ENCODE data around the gene ZEB1.
A peak's percentile ranks its signal among the peaks of the same experiment; 100 is the strongest.

Gene ZEB1

GRCh38 chr10:31313396-31313795 is 5.6 kb upstream of the ZEB1 start:
- no peak overlapping the region for H3K4me3 ChIP-seq (ENCODE audit: low read depth, low read length)
- TF ChIP-seq MYC (IDR thresholded peaks at IDR 0.05; ENCODE audit: low read depth, low read length): no peak
- TF ChIP-seq POLR2A (IDR thresholded peaks at IDR 0.05; ENCODE audit: extremely low read depth, insufficient read length): no peak
- no peak for TF ChIP-seq CTCF (IDR thresholded peaks at IDR 0.05; ENCODE audit: low read depth, low read length)
- TF ChIP-seq MAX (IDR thresholded peaks at IDR 0.05; ENCODE audit: low read depth, low read length): no peak
- DNase-seq (ENCODE audit: low read depth): no peak

GRCh38 chr10:31314256-31315150 is 4.5 kb upstream of the ZEB1 start:
- no peak for DNase-seq (ENCODE audit: low read depth)
- H3K4me3 ChIP-seq (ENCODE audit: low read depth, low read length): no peak overlapping the region
- TF ChIP-seq CTCF (IDR thresholded peaks at IDR 0.05; ENCODE audit: low read depth, low read length): no peak
- no peak for TF ChIP-seq POLR2A (IDR thresholded peaks at IDR 0.05; ENCODE audit: extremely low read depth, insufficient read length)
- no peak for TF ChIP-seq MAX (IDR thresholded peaks at IDR 0.05; ENCODE audit: low read depth, low read length)
- no peak for TF ChIP-seq MYC (IDR thresholded peaks at IDR 0.05; ENCODE audit: low read depth, low read length)

GRCh38 chr10:31315453-31315852 is 3.6 kb upstream of the ZEB1 start:
- TF ChIP-seq MAX (IDR thresholded peaks at IDR 0.05; ENCODE audit: low read depth, low read length) (no peak), MYC (IDR thresholded peaks at IDR 0.05; ENCODE audit: low read depth, low read length) (no peak)
- DNase-seq (ENCODE audit: low read depth): peak; percentile 10
- no peak overlapping the region for H3K4me3 ChIP-seq (ENCODE audit: low read depth, low read length)

GRCh38 chr10:31317171-31317570 is 1.8 kb upstream of the ZEB1 start:
- no peak overlapping the region for H3K4me3 ChIP-seq (ENCODE audit: low read depth, low read length)
- TF ChIP-seq CTCF (IDR thresholded peaks at IDR 0.05; ENCODE audit: low read depth, low read length) (no peak), MYC (IDR thresholded peaks at IDR 0.05; ENCODE audit: low read depth, low read length) (no peak), MAX (IDR thresholded peaks at IDR 0.05; ENCODE audit: low read depth, low read length) (no peak), POLR2A (IDR thresholded peaks at IDR 0.05; ENCODE audit: extremely low read depth, insufficient read length) (no peak)
- no peak for DNase-seq (ENCODE audit: low read depth)

GRCh38 chr10:31317652-31318381 is 1.2 kb upstream of the ZEB1 start:
- peak overlapping the region; percentile 42 for H3K4me3 ChIP-seq (ENCODE audit: low read depth, low read length)
- DNase-seq (ENCODE audit: low read depth): no peak
- no peak for TF ChIP-seq POLR2A (IDR thresholded peaks at IDR 0.05; ENCODE audit: extremely low read depth, insufficient read length)
- no peak for TF ChIP-seq MYC (IDR thresholded peaks at IDR 0.05; ENCODE audit: low read depth, low read length)
- TF ChIP-seq CTCF (IDR thresholded peaks at IDR 0.05; ENCODE audit: low read depth, low read length): no peak
- no peak for TF ChIP-seq MAX (IDR thresholded peaks at IDR 0.05; ENCODE audit: low read depth, low read length)

GRCh38 chr10:31318382-31318853 is 598 bp upstream of the ZEB1 start:
- H3K4me3 ChIP-seq (ENCODE audit: low read depth, low read length): peak overlapping the region; percentile 71
- TF ChIP-seq MYC (IDR thresholded peaks at IDR 0.05; ENCODE audit: low read depth, low read length) (0 out of 2 replicates have a peak, but pooled peaks have one; percentile 44), POLR2A (IDR thresholded peaks at IDR 0.05; ENCODE audit: extremely low read depth, insufficient read length) (no peak), CTCF (IDR thresholded peaks at IDR 0.05; ENCODE audit: low read depth, low read length) (no peak), MAX (IDR thresholded peaks at IDR 0.05; ENCODE audit: low read depth, low read length) (peak; percentile 34; the same call in 1 of the 2 replicates)
- peak; percentile 79 for DNase-seq (ENCODE audit: low read depth)

All from NB4 (cell line).